Stimulated activated CD8-positive, alpha-beta memory T cell treated with anti-CD3 and anti-CD28 coated beads, Interleukin-4, amount 100 ng/mL, for 48 hours (primary cell): ENCODE measurements around the gene ALKAL2.

Experiments
- DNase-seq: peaks from one replicate; pipeline ENCODE4 v3.0.0-alpha.2; 2020

The ALKAL2 gene

DNA sequence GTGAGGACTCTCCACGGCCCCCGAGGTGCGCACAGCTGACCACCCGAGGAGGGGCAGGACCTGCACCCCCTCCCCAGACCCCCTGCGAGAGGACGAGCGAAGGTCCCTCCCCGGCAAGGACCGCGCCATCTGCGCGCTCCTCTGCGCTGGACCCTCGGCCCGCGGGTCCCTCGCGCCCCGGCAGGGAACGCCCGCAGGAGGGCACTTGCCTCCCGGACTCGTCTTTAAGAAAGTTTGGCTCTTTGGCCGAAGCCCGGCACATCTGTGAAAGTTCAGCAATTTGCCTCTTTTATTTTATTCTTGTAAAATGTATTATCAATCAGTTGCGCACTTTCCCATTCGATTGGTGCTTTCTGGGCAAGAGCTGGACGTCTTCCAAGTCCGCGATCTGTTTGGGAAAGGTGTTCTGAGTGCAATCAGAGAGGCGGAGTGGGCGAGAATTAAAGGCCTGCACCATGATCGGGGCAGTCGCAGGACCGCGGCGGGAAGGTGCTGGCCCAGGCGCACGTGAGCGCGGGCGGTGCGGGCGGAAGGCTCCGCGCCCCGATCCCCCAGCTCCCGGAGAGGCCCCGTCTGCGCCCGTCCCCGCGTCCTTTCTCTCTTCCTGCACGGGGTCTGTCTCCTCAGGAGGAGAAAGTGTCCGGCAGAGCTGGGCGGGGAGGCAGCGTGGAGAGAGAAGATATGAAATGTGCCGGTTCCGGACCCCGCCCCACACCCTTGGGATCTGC lies 1.6 kb upstream of the ALKAL2 start:
- DNase-seq: no peak

- no peak for DNase-seq
Measured at GRCh38 chr2:288758-289361, 969 bp upstream of the ALKAL2 start.

- no peak for DNase-seq
Measured at GRCh38 chr2:287471-287885, 413 bp downstream of the ALKAL2 start.

DNA sequence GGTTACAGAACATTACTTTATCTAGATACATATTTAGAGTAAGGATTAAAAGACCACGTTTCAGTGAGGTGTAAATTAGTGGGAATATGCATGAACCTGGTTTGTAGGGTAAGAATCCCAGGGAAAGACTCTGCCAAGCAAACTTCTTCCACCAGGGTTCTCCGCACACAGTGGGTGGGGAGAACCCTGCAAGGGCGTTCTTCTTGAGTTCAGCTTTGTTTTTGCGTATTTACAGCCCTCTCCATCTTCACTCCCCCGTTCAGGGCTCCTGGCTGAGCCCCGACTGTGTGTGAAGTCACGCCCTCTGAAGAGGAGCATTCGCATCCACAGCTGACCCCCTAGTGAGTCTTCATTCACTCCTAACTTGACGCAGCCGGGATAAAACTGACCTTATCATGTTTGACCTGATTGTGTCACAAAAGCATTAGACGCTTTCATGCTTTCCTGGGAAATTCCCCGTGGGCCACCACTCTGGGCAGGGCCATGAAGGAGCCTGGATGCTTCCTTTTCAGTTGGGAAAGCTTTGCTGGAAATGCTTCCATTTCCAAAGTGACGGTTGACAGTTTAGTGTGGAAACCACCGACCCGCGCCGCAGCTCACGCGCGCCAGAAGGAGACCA lies 1.0 kb downstream of the ALKAL2 start:
- DNase-seq: no peak

- no peak for DNase-seq
Measured at GRCh38 chr2:286035-286434, 1.9 kb downstream of the ALKAL2 start.

DNA sequence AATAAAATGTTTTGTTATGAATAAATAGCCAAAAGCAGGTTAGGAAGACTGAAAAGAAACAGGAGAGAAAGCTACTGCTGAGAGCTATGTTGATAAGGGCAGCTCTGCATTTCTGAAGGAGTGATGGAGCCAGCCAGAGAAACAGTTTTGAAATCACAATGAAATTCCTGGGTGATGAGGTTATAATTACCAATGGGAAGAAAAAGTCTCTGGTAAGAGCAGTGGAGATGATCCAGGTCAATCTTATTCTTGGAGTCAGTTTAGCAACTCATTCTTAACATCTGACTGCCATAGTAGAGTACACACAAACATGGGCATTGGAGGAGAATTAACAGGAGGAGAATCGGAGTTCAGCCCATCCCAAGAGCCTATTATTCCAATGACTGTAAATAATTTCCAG lies 2.4 kb downstream of the ALKAL2 start:
- DNase-seq: no peak

- no peak for DNase-seq
Measured at GRCh38 chr2:284896-285492, 2.9 kb downstream of the ALKAL2 start.

- no peak for DNase-seq
Measured at GRCh38 chr2:283996-284794, 3.7 kb downstream of the ALKAL2 start.

- no peak for DNase-seq
Measured at GRCh38 chr2:282371-283263, 5.3 kb downstream of the ALKAL2 start.

DNA sequence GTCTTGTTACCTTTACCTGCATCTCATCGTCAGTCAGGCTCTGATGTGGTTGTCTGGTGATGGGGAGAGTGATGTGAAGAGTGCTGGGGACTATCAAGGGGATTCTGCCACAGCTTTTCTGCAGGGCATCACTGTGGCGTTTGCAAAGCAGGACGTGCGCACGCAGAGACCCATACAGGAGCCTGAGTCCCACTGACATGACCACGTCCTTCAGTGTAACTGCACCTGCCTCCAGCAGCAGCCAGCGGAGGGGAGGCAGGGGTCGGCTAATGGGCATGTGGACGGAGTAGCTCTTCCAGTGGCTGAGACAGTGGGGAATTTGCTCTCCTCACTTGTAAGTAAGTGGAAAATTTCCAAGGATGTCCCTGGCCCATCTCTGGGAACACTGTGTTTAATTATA lies 6.5 kb downstream of the ALKAL2 start:
- no peak for DNase-seq

DNA sequence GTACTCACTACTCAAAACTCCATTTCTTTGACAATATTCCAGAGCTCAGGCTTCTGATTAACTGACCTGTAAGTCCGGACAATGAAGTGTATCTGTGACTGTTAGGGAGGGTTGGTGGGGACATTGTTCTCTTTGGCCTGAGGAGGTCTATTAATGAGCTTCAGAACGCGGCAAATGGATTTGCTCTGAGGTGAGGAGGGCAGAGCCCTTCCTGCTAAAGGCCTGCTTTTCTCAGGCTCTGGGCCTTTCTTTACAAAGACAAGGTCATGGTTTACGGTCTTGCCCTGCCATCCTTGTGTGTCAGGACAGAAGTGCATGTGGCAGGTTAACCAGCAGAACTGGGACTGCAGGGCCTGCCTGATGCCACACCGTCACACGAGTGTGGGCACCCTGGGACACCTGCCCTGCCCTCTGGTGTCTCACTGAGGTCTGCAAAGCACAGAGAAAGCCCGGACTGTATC lies 7.2 kb downstream of the ALKAL2 start:
- DNase-seq: no peak

DNA sequence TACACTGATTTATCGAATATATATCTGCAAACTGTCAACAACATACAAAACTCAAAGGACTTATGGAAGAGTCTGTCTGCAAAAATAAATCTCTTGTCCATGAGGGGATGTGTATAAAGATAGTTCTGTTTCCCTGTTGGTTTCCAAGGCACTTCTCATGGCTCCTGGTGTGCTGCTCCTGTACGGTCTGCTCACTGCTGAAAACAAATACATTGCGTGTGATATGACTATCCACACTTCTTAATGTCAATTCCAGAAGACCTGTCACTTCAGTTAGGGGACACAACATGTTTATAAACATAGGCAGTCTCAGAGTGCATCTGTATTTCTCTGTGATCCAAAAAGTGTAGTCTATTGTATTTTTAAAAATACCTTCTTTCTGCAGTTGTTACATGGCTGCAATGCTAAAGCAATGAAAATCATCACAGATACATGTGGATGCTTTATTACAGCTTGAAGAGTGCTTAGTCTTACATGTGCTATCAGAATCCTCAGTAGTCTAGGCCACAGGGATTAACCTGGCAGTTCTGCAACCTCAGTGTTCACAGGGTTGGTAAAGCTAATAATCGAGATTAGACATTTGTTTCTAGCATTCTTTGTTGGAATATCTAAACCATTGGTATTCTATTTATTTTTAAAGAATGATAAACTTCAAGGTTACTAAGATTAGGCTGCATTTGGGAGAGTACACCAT lies 7.8 kb downstream of the ALKAL2 start:
- DNase-seq: no peak

- no peak for DNase-seq
Measured at GRCh38 chr2:279366-279765, 8.5 kb downstream of the ALKAL2 start.

- no peak for DNase-seq
Measured at GRCh38 chr2:278927-279320, 9.0 kb downstream of the ALKAL2 start.

DNA sequence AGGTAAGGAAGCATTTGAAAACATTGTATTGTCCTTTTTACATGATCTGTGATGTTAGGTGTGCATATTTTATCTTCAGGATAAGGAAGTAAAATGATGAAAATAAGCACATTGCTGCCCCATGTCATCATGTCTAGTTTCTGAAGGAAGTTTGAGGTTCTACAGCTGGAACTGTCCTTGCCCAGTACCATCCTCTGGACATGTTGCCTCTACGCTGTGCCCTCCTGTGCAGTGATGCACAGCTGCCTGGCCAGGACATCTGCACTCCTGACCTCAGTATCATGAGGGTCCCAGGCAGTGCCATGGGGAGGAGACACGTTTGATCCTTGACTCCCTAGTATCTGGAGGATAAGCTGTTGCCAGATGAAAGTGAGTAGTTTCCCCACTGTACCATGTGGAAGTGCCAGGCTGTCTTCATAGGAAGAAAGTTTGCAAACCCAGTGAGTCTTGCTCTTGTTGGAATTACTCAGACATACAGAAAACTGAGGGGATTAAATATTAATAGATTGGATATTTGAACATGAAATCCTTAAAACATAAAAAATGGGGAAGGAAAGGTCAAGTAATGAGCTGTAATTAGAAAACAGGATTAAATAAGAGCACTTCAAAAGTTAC lies 9.5 kb downstream of the ALKAL2 start:
- no peak for DNase-seq

DNA sequence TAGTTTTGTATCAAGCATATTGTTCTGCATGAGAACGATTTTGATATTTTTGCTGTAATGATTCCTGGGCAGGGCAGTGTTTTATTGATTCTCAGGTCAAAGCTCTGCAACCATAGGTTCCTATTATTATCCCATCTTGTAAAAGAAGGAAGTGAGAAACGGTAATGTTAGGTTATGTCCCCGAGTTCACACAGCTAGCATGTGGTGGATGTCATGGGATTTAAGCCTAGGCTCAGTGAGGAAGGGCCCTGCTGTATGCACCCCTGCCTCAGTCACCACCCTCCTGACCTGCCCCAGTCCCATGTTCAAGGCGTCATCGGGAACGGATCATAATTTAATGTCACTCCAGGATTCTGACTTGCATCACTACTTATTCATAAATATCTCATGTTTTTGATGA lies 12.4 kb downstream of the ALKAL2 start:
- no peak for DNase-seq

GRCh38 chr2:274503-274902 lies 13.4 kb downstream of the ALKAL2 start:
- no peak for DNase-seq

- DNase-seq: no peak
Measured at GRCh38 chr2:273333-273732, 14.6 kb downstream of the ALKAL2 start.

DNA sequence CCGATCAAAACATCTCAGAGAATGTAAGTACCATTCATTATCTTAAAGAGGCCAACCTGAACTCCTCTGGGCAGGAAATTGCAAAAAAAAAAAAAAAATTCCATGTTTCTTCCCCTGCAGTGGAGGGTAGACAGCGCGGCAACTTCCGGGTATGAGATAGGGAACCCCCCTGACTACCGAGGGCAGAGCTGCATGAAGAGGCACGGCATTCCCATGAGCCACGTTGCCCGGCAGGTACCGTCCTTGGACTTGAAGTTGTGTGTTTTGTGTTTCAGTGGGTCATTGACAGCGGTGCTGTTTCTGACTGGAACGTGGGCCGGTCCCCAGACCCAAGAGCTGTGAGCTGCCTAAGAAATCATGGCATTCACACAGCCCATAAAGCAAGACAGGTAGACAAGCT lies 16.0 kb downstream of the ALKAL2 start:
- no peak for DNase-seq

GRCh38 chr2:270861-271260 lies 17.0 kb downstream of the ALKAL2 start:
- no peak for DNase-seq
